ENCODE data around the gene ZNF100. TPM values are rescaled to one million over a fixed set of nuclear protein-coding genes. Genes with fewer than 3 reads are reported as not detected.
A peak's percentile ranks its signal among the peaks of the same experiment; 100 is the strongest.

Gene ZNF100
- total RNA-seq, 1 donor from 2014 or later = 2.0 TPM

GRCh38 chr19:21705393-21705792 is 62.0 kb downstream of the ZNF100 start:
- no peak overlapping the region for H3K4me3 ChIP-seq (ENCODE audit: low read depth, low read length)
- H3K36me3 ChIP-seq (ENCODE audit: control insufficient read depth, insufficient read depth, low read length) = no peaks in the 10 kb centered on the region
- no peak for DNase-seq (ENCODE audit: low read depth)
- TF ChIP-seq CTCF (IDR thresholded peaks at IDR 0.05; ENCODE audit: insufficient read depth, low read length, poor library complexity, severe bottlenecking) = no peak
- no peaks in the 10 kb centered on the region for H3K27me3 ChIP-seq (ENCODE audit: control insufficient read depth, insufficient read depth, low read length)

- TF ChIP-seq CTCF (IDR thresholded peaks at IDR 0.05; ENCODE audit: insufficient read depth, low read length, poor library complexity, severe bottlenecking) = no peak
- Histone ChIP-seq H3K27me3 (ENCODE audit: control insufficient read depth, insufficient read depth, low read length) (no peaks in the 10 kb centered on the region), H3K36me3 (ENCODE audit: control insufficient read depth, insufficient read depth, low read length) (no peaks in the 10 kb centered on the region), H3K4me3 (ENCODE audit: low read depth, low read length) (no peak overlapping the region)
- no peak for DNase-seq (ENCODE audit: low read depth)
Observed at GRCh38 chr19:21704320-21704719, 63.1 kb downstream of the ZNF100 start.

GRCh38 chr19:21699197-21699596 is 68.2 kb downstream of the ZNF100 start:
- no peak overlapping the region for H3K4me3 ChIP-seq (ENCODE audit: low read depth, low read length)
- DNase-seq (ENCODE audit: low read depth) = no peak
- no peaks in the 10 kb centered on the region for H3K27me3 ChIP-seq (ENCODE audit: control insufficient read depth, insufficient read depth, low read length)
- H3K36me3 ChIP-seq (ENCODE audit: control insufficient read depth, insufficient read depth, low read length) = no peaks in the 10 kb centered on the region
- no peak for TF ChIP-seq CTCF (IDR thresholded peaks at IDR 0.05; ENCODE audit: insufficient read depth, low read length, poor library complexity, severe bottlenecking)

- no peaks in the 10 kb centered on the region for H3K36me3 ChIP-seq (ENCODE audit: control insufficient read depth, insufficient read depth, low read length)
- H3K4me3 ChIP-seq (ENCODE audit: low read depth, low read length) = no peak overlapping the region
- H3K27me3 ChIP-seq (ENCODE audit: control insufficient read depth, insufficient read depth, low read length) = no peaks in the 10 kb centered on the region
- DNase-seq (ENCODE audit: low read depth) = no peak
- peak; percentile 11 for TF ChIP-seq CTCF (IDR thresholded peaks at IDR 0.05; ENCODE audit: insufficient read depth, low read length, poor library complexity, severe bottlenecking)
Observed at GRCh38 chr19:21698215-21698614, 69.2 kb downstream of the ZNF100 start.

GRCh38 chr19:21697698-21698097 is 69.7 kb downstream of the ZNF100 start:
- TF ChIP-seq CTCF (IDR thresholded peaks at IDR 0.05; ENCODE audit: insufficient read depth, low read length, poor library complexity, severe bottlenecking) = no peak
- H3K27me3 ChIP-seq (ENCODE audit: control insufficient read depth, insufficient read depth, low read length) = no peaks in the 10 kb centered on the region
- DNase-seq (ENCODE audit: low read depth) = no peak
- H3K4me3 ChIP-seq (ENCODE audit: low read depth, low read length) = no peak overlapping the region
- H3K36me3 ChIP-seq (ENCODE audit: control insufficient read depth, insufficient read depth, low read length) = no peaks in the 10 kb centered on the region

- TF ChIP-seq CTCF (IDR thresholded peaks at IDR 0.05; ENCODE audit: insufficient read depth, low read length, poor library complexity, severe bottlenecking) = no peak
- H3K4me3 ChIP-seq (ENCODE audit: low read depth, low read length) = no peak overlapping the region
- H3K36me3 ChIP-seq (ENCODE audit: control insufficient read depth, insufficient read depth, low read length) = no peaks in the 10 kb centered on the region
- H3K27me3 ChIP-seq (ENCODE audit: control insufficient read depth, insufficient read depth, low read length) = no peaks in the 10 kb centered on the region
- DNase-seq (ENCODE audit: low read depth) = no peak
Observed at GRCh38 chr19:21694171-21694906, 73.0 kb downstream of the ZNF100 start.
